IPS DF 4.7 (cell line): ENCODE data around the gene PRAC2.
"Not testable (repeated sequence)": the region's sequence is repeated elsewhere in the genome, so short reads cannot be mapped to it uniquely, and the experiment has no call there.

Experiments
- DNase-seq: peaks from one replicate; pipeline ENCODE4 v3.0.0-alpha.2; 2013; ENCODE audit warnings: low spot score; ENCODE audit errors: extremely low read depth

The PRAC2 gene

GRCh38 chr17:48722915-48723422 lies at the start of gene PRAC2:
Gene PRAC2 (plus strand): TSS chr17:48723185. CDS start chr17:48724411, 1,226 bp downstream.
- no peak for DNase-seq

GRCh38 chr17:48676963-48677558 lies 45.9 kb upstream of the PRAC2 start:
- no peak for DNase-seq

DNA sequence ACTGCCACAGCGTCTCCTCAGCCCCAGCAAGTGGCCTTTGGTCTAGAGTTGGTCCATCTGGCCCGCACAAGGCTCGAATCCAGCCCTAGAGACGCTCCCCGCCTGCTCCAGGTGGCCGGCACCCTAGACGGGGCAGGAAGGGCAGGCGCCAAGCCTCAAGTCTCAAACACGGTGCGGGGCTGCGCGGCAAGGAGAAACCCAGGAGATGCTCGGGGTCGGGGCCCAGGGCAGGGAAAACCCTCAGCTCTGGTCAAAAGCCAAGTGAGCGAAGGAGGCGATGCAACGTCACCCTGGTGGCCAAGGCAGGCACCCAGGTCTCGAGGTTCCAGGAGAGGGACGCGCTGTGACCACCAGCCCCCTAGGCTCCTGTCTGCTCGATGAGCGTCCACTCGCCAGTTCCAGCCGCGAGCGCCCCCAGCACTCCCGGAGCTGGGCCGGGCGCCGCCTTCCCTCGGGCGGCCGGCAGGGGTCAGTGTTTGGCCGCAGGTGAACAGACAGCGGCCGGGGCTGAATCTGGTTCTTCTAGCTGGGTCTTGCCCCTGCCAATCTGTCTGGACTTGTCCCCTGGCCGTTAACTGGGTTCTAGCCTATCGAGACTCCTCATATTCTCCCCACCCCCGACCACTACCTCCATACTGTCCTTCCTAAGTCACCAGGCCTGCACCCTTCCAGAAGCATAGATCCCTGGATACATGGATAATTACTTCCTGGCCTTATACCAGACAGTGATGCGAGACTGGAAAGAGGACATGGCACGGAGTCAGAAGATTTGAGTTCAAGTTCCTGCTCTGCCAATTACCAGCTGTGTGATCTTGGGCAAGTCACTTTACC lies 44.6 kb upstream of the PRAC2 start:
- DNase-seq = no peak

DNA sequence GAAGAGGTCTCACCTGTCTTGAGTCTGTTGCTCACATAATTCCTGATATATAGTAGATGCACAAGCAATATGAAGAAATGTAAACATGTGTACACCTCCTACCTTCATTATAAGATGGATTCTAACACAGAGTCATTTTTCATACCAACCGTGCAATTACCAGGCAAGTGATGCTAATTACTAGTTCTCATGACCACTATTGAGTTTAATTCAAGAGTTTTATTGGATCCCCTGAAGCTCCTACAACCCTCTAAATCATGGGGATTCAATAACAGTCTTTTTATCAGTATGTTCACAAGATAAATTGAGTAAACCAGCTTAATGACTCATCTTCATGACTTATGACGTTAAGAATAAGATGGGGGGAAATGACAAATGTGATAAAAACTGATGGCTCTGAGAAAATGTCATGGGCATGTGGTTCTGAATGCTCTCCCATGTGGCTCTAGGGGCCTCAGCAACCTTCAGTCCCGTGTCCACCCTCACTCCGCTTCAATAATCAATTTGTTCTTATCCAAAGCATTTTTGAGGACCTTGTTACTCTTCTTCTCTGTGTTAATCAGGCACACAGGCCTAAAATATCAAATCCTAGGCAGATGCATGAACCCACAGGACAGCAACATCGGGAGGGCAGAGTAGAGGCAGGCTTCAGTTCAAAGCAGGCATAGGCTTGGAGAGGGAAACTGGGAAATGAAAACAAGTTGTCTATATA lies 43.4 kb upstream of the PRAC2 start:
- DNase-seq = no peak

DNA sequence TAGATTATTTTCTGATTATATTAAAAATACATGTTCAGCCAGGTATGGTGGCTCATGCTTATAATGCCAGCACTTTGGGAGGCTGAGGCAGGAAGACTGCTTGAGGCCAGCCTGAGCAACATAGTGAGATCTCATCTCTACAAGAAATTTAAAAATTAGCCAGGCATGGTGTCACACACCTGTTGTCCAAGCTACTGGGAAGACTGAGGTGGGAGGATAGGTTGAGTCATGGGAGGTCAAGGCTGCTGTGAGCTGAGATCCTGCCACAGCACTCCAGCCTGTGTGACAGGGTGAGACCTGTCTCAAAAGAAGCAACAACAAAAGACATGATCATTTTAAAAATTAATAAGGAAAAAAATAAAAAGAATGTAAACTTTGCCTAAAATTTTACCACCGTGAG lies 41.4 kb upstream of the PRAC2 start:
- DNase-seq = no peak

GRCh38 chr17:48690655-48691054 lies 32.3 kb upstream of the PRAC2 start:
- DNase-seq = no peak

DNA sequence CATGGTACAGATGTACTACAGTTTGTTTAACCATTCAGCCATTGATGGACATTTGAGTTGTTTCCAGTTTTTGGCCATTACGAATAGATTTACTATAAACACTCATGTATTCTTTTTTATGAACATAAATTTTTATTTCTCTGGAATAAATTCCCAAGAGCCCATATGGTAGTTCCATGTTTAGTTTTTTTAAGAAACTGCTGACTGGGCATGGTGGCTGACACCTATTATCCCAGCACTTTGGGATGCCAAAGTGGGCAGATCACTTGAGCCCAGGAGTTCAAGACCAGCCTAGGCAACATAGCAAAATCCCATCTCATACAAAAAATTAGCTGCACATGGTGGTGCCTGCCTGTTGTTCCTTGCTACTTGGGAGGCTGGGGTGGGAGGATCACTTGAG lies 30.9 kb upstream of the PRAC2 start:
- no peak for DNase-seq

DNA sequence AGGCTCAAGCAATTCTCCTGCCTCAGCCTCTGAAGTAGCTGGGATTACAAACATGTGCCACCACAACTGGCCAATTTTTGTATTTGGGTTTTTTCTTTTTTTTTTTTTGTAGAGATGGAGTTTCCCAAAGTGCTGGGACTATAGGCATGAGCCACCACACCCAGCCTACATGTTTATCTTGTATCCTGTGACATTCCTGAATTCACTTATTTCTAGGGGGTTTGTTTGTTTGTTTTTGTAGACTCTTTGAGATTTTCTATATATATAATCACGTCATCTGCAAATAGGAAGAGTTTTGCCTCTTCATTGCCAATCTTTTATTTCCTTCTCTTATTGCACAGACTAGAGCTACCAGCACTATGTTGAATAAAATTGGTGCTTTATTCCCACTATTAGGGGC lies 29.8 kb upstream of the PRAC2 start:
- DNase-seq = no peak

GRCh38 chr17:48701864-48702532 lies 21.0 kb upstream of the PRAC2 start:
- DNase-seq = no peak

- no peak for DNase-seq
Measured at GRCh38 chr17:48704361-48705248, 18.4 kb upstream of the PRAC2 start.

DNA sequence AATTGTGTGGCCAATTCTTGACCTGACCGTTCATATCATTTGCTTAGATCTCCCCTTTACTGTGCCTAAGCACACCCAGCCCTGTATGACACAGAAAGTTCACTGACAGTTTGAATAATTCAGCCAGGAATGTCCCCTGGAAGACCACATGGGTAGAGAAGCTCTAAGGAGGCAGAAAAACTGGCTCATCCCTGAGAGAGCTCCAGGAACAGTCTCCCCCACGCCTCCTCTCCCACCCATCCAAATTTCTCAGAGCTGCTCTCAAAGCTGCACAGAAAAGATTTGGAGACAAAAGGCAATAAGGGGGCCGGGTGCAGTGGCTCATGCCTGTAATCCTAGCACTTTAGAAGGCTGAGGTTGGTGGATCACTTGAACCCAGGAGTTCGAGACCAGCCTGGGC lies 11.9 kb upstream of the PRAC2 start:
- DNase-seq = no peak

DNA sequence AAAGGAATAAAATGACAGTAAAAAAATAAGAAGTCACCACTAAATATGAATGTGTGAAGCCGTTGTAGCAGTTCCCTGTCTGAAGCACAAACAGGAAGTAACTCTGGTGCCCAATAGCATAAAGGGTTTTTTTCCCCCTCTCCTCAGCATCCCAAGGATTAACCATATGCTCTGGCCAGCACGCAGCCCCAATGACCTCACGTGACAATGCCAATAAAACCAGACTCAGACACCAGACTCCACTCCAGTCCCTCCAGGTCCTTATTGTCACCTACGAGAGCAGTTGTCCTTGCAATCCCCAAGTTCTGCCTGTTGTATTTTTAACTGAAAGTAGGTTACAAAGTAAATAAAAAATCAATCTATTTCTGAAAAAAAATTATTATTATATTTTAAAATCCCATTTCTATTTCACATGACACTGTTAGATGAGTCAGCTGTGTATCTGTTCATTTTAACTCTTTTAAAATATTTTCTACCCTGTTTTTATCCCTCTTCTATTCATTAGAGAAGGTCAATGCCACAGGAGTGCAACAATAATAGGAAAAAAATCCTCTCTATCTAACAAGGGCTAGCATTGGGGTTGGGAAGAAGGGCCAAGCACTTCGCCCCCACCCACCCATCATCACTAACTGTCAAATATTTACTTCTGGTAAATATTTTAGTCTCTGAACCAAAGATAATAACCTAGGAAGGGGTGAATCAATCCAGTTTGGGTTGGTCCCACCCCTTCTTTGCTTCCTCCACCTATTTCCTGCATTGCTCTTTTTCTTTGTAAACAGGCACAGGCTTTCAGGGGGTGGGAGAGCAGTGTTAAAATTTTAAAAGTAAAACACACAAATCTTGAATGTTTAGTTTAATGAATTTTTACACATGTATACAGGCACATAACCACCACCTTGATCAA lies 7.2 kb upstream of the PRAC2 start:
- no peak for DNase-seq

- DNase-seq = not testable (repeated sequence)
Measured at GRCh38 chr17:48716549-48716948, 6.4 kb upstream of the PRAC2 start.

GRCh38 chr17:48717367-48718226 lies 5.4 kb upstream of the PRAC2 start:
- DNase-seq = no peak

DNA sequence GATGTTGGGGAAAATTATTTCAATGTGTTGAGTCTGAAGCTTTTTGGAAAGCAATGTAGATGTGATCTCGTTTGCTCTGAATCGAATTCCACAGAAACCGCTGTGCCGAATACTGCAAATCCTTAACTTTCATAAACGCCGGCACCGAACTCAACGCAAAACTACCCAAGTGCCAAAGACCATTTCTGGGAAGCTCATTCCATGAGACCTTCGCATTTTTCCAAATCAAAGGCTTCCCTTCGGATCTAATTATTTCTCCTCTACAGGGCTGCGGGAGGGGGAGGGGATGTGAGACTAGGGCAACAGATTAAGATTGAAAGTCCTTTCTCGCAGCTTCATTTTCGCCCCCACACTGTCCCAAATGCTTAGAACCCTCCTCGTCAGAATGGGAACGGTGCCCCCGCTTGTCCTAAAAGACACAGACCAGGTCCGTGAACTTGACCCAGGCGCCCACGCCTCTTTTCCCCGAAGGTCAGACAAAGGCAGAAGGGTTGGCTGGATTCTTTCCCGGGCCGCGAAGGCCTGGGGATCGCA lies 4.7 kb upstream of the PRAC2 start:
- DNase-seq = no peak

DNA sequence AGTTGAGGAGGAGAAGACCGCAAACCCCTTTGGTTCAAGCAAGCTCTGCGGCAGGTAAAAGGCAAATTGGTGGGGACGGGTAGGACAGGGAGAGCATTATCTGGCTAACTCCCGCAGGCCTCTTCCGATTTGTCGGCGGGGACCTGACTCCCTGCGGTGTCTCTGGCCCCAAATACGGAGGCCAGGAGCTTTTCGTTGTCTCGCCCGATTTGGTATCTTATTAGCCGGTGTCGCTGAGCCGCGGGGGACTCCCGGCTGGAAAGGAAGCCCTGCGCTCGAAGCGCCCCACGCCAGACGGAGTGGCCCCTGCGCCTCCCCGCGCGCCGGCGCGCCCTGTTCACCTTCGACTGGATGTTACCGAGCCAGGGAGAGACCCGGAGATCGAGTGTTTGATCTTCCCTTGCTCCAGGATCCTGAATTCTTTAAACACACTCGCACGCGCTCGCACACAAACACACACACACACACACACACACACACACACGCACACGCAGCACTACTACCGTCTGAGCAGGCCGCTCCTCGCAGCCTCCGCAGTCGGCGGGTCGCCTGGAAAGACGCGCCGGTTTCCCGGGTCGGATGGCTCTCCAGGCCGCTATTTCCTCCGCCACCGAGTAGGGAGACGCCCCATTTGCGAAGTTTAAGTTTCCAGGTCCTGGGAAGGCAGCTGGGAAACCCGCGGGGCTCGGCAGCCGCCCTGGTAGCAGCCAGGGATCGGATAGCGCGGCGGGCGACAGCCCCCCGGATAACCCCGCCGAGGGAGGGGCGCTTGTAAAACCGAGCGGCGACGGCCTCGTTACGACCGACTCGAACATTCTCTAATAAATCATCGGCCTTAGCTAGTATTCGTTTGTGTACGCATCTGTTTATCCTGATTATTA lies 4.0 kb upstream of the PRAC2 start:
- no peak for DNase-seq

- no peak for DNase-seq
Measured at GRCh38 chr17:48719642-48720265, 3.2 kb upstream of the PRAC2 start.
